CD4-positive, alpha-beta T cell treated with Interleukin-15 for 4 hours (primary cell): ENCODE measurements around the gene HSD11B1.
A peak's percentile ranks its signal among the peaks of the same experiment; 100 is the strongest.

Source experiments
- DNase-seq: peaks from one replicate; pipeline ENCODE4 v3.0.0-alpha.2; 2020; ENCODE audit warnings: low spot score

HSD11B1 gene

GRCh38 chr1:209704584-209704983 lies at the start of gene HSD11B1:
TSS of gene HSD11B1 (plus strand) at chr1:209704846. CDS start at chr1:209704943, 97 bp downstream.
- DNase-seq: no peak

GRCh38 chr1:209655411-209656231 lies 49.0 kb upstream of the HSD11B1 start:
- no peak for DNase-seq

- DNase-seq: no peak
Observed at GRCh38 chr1:209657140-209657879, 47.3 kb upstream of the HSD11B1 start.

GRCh38 chr1:209657918-209658317 lies 46.7 kb upstream of the HSD11B1 start:
- no peak for DNase-seq

GRCh38 chr1:209659909-209660308 lies 44.7 kb upstream of the HSD11B1 start:
- no peak for DNase-seq

- no peak for DNase-seq
Observed at GRCh38 chr1:209661071-209661470, 43.6 kb upstream of the HSD11B1 start.

GRCh38 chr1:209662879-209663327 lies 41.7 kb upstream of the HSD11B1 start:
- DNase-seq: no peak

- DNase-seq: no peak
Observed at GRCh38 chr1:209667103-209667502, 37.5 kb upstream of the HSD11B1 start.

- DNase-seq: no peak
Observed at GRCh38 chr1:209667708-209668107, 36.9 kb upstream of the HSD11B1 start.

GRCh38 chr1:209670441-209671082 lies 34.1 kb upstream of the HSD11B1 start:
- no peak for DNase-seq

GRCh38 chr1:209672705-209673630 lies 31.7 kb upstream of the HSD11B1 start:
- DNase-seq: peak; percentile 47

- DNase-seq: no peak
Observed at GRCh38 chr1:209673631-209674417, 30.8 kb upstream of the HSD11B1 start.

- DNase-seq: no peak
Observed at GRCh38 chr1:209674957-209675564, 29.6 kb upstream of the HSD11B1 start, which contains the start of gene G0S2. TSS of gene G0S2 (plus strand) at chr1:209675412. CDS start at chr1:209675685, 273 bp downstream.

- no peak for DNase-seq
Observed at GRCh38 chr1:209675565-209676154, 29.0 kb upstream of the HSD11B1 start.

- no peak for DNase-seq
Observed at GRCh38 chr1:209678981-209679539, 25.6 kb upstream of the HSD11B1 start.

- peak; percentile 32 for DNase-seq
Observed at GRCh38 chr1:209685821-209686220, 18.8 kb upstream of the HSD11B1 start.

GRCh38 chr1:209686322-209686721 lies 18.3 kb upstream of the HSD11B1 start:
- no peak for DNase-seq

- DNase-seq: no peak
Observed at GRCh38 chr1:209688746-209689234, 15.9 kb upstream of the HSD11B1 start.

- no peak for DNase-seq
Observed at GRCh38 chr1:209689477-209689876, 15.2 kb upstream of the HSD11B1 start.
